ENCODE results near the gene NXT2. TPM values are rescaled to one million over a fixed set of nuclear protein-coding genes. Genes with fewer than 3 reads are reported as not detected.

Gene NXT2
- 16.8 and 26.6 TPM in 2 replicates for polyA plus RNA-seq (2012; rRNA removed)
- polyA plus RNA-seq (2012; cell fraction: cytosol; rRNA removed) = 32.2 and 36.9 TPM in 2 replicates
- 4.2 and 11.2 TPM in 2 replicates for polyA plus RNA-seq (2012; cell fraction: nucleus; rRNA removed)

- POLR2A ChIA-PET = interaction anchor here (0.6 kb wide), 1 partner anchor 18 kb away, joined by 3 read pairs; no protein-coding TSS in a partner anchor
- Histone ChIP-seq H3F3A (replicated peaks; ENCODE audit: insufficient read depth) (peaks cover 18% of the 10 kb centered on the region), H3K9me3 (no peaks in the 10 kb centered on the region), H3K27me3 (ENCODE audit: insufficient read depth) (no peaks in the 10 kb centered on the region), H3K4me1 (ENCODE audit: control insufficient read depth in 1 of 2, insufficient read depth in 2 of 2, low read depth in 1 of 2, low read length in 1 of 2) (no peaks in the 10 kb centered on the region; a peak in 1 of 4 replicates), H3K9me2 (no peaks in the 10 kb centered on the region), H3K79me2 (ENCODE audit: insufficient read depth) (peaks cover 30% of the 10 kb centered on the region), H3K36me3 (replicated peaks in 1 of 2; ENCODE audit: control insufficient read depth in 1 of 2, insufficient read depth in 2 of 2, low read length in 1 of 2) (peaks cover 4 to 9% of the 10 kb centered on the region in 2 experiments), H3K27ac (ENCODE audit: low read depth in 2 of 2, low read length in 1 of 2) (peak within 1 kb of the TSS; percentile 76 to 85), H3K4me3 (ENCODE audit: low read depth in 2 of 2, low read length in 1 of 2) (peak within 1 kb of the TSS; percentile 78 to 79), H3K4me2 (peak within 1 kb of the TSS; percentile 79), H4K20me1 (ENCODE audit: insufficient read depth) (no peaks in the 10 kb centered on the region), H2AFZ (ENCODE audit: low read depth) (peak within 1 kb of the TSS; percentile 100), H3K9ac (peak within 1 kb of the TSS; percentile 66; the same call in 1 of the 2 replicates)
- CTCF ChIA-PET = no interaction called here
- WGBS (ENCODE audit: low lambda C conversion rate) = 2% methylated on average over 31 of the region's 43 CpGs
- DNase-seq = peak; percentile 86
- TF ChIP-seq, protein P1, sequence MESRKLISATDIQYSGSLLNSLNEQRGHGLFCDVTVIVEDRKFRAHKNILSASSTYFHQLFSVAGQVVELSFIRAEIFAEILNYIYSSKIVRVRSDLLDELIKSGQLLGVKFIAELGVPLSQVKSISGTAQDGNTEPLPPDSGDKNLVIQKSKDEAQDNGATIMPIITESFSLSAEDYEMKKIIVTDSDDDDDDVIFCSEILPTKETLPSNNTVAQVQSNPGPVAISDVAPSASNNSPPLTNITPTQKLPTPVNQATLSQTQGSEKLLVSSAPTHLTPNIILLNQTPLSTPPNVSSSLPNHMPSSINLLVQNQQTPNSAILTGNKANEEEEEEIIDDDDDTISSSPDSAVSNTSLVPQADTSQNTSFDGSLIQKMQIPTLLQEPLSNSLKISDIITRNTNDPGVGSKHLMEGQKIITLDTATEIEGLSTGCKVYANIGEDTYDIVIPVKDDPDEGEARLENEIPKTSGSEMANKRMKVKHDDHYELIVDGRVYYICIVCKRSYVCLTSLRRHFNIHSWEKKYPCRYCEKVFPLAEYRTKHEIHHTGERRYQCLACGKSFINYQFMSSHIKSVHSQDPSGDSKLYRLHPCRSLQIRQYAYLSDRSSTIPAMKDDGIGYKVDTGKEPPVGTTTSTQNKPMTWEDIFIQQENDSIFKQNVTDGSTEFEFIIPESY (IDR thresholded peaks at IDR 0.05; ENCODE audit: borderline replicate concordance, low read depth) = no peak
- TF ChIP-seq IRF3 (IDR thresholded peaks at IDR 0.05; ENCODE audit: low read depth, low read length) (peak; percentile 34; the same call in 1 of the 2 replicates), POLR2AphosphoS5 (IDR thresholded peaks at IDR 0.05; ENCODE audit: low read depth, low read length) (peak; percentile 73), ELF1 (IDR thresholded peaks at IDR 0.05) (peak; percentile 86), RXRA (IDR thresholded peaks at IDR 0.05; ENCODE audit: borderline replicate concordance, low read depth) (no peak), EZH2phosphoT487 (IDR thresholded peaks at IDR 0.05; ENCODE audit: borderline replicate concordance, low read depth) (no peak), TEAD4 (IDR thresholded peaks at IDR 0.05; ENCODE audit: borderline replicate concordance, insufficient read depth) (no peak), SIN3A (IDR thresholded peaks at IDR 0.05; ENCODE audit: borderline replicate concordance, low read depth, low read length) (0 out of 2 replicates have a peak, but pooled peaks have one; percentile 48), FOSL2 (IDR thresholded peaks at IDR 0.05; ENCODE audit: borderline replicate concordance, low read depth) (no peak), RFX5 (IDR thresholded peaks at IDR 0.05; ENCODE audit: low read length) (peak; percentile 15; the same call in 1 of the 2 replicates), GABPA (IDR thresholded peaks at IDR 0.05; ENCODE audit: low read depth) (peak; percentile 96), JUND (IDR thresholded peaks at IDR 0.05) (no peak), MEF2A (IDR thresholded peaks at IDR 0.05; ENCODE audit: borderline replicate concordance, low read depth) (no peak), NFIC (IDR thresholded peaks at IDR 0.05; ENCODE audit: borderline replicate concordance) (no peak), EP300 (IDR thresholded peaks at IDR 0.05; ENCODE audit: borderline replicate concordance in 1 of 2, low read depth in 1 of 2, low read length in 1 of 2) (no peak), CHD2 (IDR thresholded peaks at IDR 0.05; ENCODE audit: low read length, partially characterized antibody) (peak; percentile 30)
- TF ChIP-seq, protein P2, sequence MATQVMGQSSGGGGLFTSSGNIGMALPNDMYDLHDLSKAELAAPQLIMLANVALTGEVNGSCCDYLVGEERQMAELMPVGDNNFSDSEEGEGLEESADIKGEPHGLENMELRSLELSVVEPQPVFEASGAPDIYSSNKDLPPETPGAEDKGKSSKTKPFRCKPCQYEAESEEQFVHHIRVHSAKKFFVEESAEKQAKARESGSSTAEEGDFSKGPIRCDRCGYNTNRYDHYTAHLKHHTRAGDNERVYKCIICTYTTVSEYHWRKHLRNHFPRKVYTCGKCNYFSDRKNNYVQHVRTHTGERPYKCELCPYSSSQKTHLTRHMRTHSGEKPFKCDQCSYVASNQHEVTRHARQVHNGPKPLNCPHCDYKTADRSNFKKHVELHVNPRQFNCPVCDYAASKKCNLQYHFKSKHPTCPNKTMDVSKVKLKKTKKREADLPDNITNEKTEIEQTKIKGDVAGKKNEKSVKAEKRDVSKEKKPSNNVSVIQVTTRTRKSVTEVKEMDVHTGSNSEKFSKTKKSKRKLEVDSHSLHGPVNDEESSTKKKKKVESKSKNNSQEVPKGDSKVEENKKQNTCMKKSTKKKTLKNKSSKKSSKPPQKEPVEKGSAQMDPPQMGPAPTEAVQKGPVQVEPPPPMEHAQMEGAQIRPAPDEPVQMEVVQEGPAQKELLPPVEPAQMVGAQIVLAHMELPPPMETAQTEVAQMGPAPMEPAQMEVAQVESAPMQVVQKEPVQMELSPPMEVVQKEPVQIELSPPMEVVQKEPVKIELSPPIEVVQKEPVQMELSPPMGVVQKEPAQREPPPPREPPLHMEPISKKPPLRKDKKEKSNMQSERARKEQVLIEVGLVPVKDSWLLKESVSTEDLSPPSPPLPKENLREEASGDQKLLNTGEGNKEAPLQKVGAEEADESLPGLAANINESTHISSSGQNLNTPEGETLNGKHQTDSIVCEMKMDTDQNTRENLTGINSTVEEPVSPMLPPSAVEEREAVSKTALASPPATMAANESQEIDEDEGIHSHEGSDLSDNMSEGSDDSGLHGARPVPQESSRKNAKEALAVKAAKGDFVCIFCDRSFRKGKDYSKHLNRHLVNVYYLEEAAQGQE (IDR thresholded peaks at IDR 0.05; ENCODE audit: low read depth, low read length) = no peak
- TF ChIP-seq, protein P3, sequence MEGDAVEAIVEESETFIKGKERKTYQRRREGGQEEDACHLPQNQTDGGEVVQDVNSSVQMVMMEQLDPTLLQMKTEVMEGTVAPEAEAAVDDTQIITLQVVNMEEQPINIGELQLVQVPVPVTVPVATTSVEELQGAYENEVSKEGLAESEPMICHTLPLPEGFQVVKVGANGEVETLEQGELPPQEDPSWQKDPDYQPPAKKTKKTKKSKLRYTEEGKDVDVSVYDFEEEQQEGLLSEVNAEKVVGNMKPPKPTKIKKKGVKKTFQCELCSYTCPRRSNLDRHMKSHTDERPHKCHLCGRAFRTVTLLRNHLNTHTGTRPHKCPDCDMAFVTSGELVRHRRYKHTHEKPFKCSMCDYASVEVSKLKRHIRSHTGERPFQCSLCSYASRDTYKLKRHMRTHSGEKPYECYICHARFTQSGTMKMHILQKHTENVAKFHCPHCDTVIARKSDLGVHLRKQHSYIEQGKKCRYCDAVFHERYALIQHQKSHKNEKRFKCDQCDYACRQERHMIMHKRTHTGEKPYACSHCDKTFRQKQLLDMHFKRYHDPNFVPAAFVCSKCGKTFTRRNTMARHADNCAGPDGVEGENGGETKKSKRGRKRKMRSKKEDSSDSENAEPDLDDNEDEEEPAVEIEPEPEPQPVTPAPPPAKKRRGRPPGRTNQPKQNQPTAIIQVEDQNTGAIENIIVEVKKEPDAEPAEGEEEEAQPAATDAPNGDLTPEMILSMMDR (IDR thresholded peaks at IDR 0.05) = no peak
- TF ChIP-seq, protein P4, sequence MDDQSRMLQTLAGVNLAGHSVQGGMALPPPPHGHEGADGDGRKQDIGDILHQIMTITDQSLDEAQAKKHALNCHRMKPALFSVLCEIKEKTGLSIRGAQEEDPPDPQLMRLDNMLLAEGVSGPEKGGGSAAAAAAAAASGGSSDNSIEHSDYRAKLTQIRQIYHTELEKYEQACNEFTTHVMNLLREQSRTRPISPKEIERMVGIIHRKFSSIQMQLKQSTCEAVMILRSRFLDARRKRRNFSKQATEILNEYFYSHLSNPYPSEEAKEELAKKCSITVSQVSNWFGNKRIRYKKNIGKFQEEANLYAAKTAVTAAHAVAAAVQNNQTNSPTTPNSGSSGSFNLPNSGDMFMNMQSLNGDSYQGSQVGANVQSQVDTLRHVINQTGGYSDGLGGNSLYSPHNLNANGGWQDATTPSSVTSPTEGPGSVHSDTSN (IDR thresholded peaks at IDR 0.05) = no peak
- TF ChIP-seq, protein P5, sequence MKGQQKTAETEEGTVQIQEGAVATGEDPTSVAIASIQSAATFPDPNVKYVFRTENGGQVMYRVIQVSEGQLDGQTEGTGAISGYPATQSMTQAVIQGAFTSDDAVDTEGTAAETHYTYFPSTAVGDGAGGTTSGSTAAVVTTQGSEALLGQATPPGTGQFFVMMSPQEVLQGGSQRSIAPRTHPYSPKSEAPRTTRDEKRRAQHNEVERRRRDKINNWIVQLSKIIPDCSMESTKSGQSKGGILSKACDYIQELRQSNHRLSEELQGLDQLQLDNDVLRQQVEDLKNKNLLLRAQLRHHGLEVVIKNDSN (IDR thresholded peaks at IDR 0.05; ENCODE audit: borderline replicate concordance, low read depth) = peak; percentile 85
Measured at GRCh38 chrX:109536439-109537323, at the start of gene NXT2. TSS of gene NXT2 (plus strand) at chrX:109536844. CDS start at chrX:109537007, 163 bp downstream.

Measured in SK-N-SH (cell line).